ENCODE data around the gene TBC1D22A. TPM values are rescaled to one million over a fixed set of nuclear protein-coding genes. Genes with fewer than 3 reads are reported as not detected.
"Not testable (repeated sequence)": the region's sequence is repeated elsewhere in the genome, so short reads cannot be mapped to it uniquely, and the experiment has no call there.

TBC1D22A gene
- total RNA-seq, 1 experiment from 2014 or later, result 7.2 TPM

DNA sequence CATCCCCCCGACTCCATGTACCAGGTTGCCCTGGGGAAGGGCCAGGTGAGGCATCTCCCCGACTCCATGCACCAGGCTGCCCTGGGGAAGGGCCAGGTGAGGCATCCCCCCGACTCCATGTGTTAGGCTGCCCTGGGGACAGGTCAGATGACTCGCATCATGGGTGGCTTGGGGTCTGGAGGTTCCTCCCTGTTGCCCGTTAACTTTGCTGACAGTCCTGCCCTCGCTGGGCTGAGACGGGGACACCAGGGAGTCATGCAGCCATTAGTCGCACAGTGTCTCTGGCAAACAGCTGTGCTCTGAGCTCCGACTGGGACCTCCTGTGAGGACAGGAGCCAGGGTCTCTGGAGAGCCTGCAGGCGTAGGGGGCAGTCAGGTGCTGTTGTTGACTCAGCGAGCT, 336.1 kb downstream of the TBC1D22A start:
- no peak for DNase-seq (ENCODE audit: low read depth)

DNA sequence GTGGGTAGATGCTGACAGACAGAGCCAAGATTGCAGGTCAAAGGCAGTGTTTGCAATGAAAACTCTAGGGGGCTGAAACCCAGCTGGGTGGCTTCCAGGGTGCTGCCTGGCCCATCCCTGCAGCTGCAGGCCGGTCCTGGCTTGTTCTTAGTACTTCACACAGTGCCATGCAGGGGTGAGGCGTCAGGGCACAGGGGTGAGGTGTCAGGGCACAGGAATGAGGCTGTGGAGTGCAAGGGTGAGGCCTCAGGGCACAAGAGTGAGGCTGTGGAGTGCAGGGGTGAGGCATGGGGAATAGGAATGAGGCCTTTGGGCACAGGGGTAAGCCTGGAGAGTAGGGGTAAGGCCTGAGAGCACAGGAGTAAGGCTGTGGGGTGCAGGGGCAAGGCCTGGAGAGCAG, 337.6 kb downstream of the TBC1D22A start:
- DNase-seq (ENCODE audit: low read depth), result no peak

DNA sequence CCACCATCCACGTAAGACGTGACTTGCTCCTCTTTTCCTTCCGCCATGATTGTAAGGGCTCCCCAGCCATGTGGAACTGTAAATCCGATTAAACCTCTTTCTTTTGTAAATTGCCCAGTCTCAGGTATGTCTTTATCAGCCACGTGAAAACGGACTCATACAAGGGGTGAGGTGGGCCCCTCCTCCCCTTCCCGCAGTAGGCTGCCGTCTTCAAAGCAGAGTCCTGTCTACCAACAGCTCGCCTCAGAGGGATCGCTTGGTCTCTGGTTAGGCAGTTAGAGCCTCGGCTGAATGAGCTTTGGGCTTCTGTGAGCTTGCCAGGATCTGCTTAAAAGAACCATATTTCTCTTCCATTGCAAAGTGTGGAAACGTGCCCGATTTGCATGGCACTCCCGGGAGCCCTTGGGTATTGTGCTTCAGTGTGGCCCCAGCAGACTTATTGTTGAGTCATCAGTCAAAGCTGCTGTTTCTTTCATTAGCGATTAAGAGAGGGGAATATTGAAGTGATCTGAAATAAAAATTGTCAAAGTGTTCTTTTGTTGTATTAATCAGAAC, 338.3 kb downstream of the TBC1D22A start:
- DNase-seq (ENCODE audit: low read depth), result no peak

DNA sequence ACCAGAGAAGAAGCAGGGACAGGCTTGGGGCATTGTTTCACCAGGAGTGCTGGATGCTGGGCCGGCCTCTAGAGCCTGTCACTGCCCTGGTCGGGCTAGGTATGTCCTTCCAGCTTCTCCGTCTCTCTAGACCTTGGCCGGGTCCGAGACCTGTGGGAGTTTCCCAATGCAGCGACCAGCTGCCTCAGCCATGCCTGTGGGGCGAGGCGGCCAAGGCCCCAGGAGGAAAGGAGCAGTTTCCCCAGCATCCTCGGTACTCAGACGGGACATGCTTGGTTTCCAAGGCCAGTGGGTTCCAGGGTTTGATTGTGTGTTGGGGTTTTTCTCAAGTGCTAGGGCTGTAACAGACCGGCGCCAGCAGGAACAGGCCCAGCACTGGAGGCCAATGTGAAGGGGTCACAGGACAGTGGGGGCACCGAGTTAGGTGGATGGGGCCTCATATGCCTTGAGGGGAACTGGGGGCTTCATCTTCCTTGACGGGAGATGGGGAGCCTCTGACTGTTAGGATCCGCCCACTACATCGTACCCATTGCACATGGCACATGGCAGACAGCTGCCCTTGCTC, 339.0 kb downstream of the TBC1D22A start:
- DNase-seq (ENCODE audit: low read depth), result no peak

DNA sequence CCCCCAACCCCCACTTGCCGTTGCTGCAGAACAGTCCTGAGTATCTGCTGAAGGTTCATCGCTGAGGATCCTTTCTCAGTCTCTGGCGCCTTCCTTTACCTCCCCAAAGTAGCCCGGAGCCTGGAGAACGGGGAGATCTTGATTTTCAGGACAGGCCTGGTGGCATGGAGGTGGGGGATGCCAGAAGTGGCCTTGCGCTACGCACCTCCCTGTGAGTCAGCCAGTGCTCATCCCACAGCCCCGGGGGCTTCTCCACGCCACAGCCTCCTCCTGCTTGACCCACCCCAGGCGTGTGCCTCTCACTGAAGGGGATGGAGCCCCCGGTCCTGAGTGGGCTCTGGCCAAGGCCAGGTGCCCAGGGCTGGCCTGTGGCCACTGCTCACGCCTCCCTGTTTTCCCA, 339.6 kb downstream of the TBC1D22A start:
- no peak for DNase-seq (ENCODE audit: low read depth)

DNA sequence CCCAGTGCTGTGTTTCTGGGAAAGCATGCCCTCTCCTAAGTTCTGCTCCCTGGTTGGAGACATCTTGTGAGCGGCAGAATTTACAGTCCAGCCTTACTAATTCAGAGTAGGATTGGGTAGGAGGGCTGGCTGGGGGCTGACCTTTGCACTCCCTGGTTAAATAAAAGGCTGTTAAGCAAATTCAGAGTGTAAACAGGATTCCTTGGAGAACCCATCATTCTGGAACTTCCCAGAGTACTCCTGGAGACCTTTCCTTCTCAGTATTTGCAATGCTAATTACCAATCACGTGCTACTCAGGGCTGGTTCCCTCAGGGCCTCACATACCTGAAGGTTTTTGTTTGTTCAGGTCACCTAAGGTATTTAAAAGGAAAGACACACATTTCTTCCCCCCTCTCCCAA, 340.2 kb downstream of the TBC1D22A start:
- no peak for DNase-seq (ENCODE audit: low read depth)

DNA sequence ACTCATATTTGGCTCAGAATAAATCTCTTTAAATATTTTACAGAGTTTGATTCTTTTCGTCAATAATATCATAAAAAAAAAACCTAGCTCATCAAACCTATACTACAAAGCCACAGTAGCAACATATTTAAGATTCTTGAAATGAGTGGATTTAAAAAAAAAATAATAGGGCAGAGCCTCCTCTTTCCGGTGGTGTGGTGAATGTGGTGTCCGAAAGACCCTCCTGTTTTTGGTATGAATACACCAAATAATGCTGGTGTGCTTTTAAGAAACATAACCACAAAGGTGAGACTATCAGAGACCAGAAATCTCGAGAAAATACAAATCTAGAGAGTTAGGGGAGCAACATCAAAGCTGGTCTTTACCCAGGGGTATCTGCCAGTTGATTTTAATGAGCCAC, 342.6 kb downstream of the TBC1D22A start:
- no peak for DNase-seq (ENCODE audit: low read depth)

DNA sequence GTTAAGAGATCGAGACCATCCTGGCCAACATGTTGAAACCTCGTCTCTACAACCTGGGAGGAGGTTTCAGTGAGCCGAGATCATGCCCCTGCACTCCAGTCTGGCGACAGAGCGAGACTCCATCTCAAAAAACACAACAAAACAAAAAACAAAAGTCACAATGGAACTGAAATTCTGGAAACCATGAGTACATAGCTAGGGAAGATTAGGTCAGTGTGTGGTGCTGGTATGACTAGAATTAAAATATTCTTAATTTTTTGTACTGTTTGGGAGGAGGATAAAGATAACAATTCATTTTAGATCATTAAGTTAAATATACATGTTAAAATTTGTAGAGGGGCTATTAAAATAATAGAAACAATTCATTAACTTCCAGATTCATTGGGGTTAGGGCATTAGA, 344.4 kb downstream of the TBC1D22A start:
- no peak for DNase-seq (ENCODE audit: low read depth)

DNA sequence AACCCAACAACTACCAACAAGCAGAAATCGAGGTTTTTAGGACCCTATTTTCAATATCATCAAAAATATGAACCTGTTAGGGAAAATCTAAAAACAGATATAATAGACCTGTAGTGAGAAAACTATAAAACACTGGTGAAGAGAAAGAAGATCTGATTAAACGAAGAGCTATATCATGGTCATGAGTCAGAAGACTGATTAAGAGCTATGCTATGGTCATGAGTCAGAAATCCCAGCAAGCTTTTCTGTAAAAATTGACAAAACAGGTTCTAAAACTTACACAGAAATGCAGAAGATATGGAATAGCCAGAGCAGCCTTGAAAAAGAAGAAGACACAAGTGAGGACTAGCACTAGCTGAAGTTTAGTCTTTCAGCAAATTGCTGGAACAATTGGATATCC, 345.0 kb downstream of the TBC1D22A start:
- DNase-seq (ENCODE audit: low read depth), result peak; percentile 69

DNA sequence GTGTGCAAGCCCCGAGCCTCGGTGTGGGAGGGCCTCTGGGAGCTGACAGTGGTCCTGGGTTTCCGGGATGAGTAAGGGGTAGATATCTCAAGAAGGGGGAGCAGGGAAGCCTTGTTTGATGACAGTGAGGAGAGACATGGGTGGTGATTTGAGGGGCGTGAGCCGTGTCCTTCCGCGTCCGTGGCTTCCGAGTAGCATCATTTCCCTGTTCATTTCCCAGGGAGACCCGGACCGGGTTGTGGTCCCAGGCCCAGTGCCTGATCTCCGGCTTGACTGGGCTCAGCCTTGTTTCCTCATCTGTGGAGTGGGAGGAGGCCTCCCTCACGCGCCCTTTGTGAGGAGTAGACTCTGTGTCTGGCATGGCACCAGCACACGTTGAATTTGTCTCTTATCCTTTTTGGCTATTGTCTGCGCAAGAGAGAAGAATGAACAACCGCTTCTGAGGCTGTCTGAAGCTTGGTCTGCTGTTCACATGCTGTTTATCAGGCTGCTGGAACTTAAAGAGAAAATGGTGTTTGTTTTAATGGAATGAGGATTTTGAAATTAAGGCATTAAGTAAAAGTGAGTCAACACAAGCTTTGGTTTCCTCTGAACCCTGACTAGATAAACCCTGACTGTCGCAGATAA, 348.5 kb downstream of the TBC1D22A start:
- no peak for DNase-seq (ENCODE audit: low read depth)

DNA sequence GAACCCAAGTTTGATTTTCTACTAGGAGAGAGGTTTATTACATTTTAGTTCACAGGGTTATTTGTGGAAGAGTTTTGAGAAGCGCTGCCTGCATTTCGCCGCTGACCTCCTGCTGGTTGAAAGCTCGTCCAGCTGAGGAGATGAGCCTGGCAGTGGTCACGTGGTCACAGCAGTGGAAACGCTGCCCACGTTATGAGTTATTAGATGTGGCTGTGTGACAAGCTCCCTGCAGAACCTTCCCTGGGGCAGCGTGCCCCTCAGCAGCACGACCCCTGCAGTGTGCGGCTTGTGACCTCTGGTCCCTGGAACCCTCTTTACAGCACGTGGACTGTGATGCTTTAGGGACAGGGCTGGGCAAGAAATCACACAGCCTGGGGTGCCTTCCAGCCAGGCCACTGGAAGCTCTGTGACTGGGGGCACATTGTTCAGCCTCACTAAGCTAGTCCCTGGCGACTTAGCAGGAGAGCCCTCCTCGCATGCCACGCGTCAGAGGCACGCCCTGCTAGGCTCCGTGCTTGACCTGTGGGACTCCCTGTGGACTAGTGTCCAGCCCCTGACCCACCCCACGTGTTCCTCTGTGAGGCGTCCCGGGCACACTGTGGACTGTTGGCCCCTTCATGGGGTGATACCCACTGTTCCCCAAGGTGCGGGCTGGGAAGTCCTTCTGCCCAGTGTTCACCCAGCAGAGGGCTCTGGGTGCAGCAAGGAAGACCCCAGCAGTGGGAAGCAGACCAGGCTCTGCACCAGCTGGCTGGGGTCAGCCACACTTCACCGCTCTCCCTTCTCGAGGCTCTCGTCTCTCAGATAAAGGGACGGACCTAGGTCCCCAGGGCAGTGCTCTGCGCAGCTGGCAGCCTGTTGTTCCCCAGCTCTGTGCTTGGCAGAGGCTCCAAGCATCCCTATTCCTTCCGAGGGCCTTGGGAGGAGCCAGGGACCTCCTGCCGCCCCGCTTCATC, 349.5 kb downstream of the TBC1D22A start:
- DNase-seq (ENCODE audit: low read depth), result no peak

DNA sequence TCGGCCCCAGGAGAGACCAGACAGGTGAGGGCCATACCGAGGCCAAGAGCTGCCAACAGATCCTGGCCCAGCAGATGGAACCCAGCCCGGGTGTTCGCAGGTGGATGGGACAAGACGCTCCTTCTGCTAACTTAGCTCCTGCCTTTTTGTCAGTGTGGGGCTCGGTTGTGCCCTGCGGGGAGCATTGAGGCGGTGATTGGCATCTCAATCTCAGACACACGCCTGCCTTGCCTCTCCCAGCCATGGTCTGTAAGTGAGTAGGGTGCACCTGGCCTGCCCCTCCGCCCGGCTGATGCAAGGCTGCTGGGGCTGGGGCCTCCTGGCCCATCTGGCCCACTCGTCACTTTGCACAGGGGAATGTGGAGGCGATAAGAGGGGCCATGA, 350.1 kb downstream of the TBC1D22A start:
- no peak for DNase-seq (ENCODE audit: low read depth)

DNA sequence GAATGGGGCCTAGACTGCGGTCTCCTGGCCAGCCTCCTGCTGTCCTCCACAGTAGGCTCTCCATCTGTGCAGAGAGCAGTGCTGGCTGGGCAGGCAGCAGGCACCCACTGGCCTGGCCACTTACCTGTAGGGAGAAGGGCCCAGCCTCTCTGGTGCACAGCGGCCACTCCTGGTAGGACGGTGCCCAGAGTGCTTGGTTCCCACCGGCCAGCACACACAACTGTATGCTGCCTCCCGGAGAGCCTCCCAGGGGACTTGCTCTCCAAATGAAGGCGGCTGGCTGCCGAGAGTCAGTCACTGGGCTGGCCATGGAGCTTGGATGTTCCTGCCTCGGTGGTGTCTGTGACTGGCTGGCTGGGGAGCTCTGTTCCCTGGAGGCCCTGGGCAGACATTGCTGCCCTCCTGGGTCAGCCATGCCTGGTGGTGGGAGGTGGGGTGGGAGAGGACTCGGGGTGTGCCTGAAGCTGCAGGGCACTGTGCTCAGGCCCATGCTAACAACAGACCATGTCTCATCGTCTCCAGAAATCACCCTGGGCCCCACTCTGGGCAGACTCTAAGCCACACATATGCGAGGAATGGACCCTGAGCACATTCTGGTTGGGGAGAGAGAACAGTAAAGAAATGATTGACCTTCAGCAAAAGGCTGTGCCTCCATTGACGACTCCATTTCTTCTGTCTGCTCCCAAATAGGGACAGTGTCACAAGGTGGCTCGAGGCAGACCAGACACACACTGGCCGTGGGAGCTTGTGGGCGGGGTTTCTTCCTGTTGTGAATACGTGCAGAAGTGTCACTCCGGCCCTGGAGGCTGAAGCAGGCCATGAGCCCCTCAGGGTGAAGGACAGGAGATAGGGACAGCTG, 350.8 kb downstream of the TBC1D22A start:
- no peak for DNase-seq (ENCODE audit: low read depth)

DNA sequence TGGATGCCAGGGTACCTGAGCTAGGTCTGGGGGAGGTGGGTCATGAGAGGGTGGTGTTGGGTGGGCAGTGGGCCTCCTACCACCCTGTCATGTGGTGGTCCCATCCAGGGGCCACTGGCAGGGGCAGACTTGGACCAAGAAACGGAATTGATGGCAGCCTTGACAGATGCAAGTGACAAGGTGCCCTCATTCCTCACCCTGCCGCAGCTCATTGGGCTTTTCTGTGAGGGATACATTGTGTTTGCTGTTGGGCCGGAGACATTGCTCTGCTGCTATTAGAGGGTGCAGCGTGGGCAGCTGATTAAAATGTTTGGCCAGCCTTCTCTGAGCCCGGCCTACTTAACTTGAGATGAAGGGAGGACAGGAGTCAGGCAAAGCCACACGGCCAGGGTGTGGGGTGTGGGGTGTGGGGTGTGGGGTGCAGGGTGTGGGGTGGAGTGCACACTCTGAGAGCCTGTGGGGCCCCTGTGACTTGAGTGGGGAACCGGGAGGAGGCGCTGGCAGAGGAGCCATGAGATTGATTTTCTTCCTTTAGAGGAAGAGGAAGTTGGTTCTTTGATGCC, 351.5 kb downstream of the TBC1D22A start:
- no peak for DNase-seq (ENCODE audit: low read depth)

DNA sequence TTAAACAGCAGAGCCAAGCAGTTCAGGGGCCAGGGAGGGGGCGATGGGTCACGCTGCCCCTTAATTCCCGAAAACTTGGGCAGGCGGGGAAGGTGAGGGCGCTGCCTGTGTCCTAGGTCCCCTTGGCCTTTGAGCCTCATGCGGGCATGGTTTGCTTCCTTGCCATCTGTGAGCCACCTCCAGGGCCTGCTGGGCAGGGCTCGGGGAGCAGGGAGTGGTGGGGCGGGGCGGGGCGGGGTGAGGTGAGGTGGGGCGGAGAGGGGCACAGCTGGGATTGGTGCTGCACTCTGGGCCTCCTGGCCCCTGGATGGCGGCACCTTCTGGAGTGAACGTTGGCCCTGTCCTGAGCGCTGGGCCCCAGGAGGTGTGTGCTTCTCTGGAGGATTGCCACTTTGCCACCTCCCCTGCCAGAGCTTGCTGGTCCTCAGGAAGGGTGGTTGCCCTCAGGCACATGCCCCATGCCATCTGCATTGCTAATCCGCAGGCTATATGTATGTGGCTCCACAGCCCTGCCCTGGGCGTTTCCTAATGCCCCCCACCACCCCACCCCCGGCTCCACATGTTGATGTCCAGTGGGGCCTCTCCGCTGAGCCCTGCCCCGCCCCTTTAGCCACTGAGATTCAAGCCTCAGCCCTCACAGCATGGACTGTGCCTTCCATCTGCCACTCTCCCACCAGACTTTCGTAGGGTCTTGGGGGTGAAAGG, 352.5 kb downstream of the TBC1D22A start:
- DNase-seq (ENCODE audit: low read depth), result no peak

DNA sequence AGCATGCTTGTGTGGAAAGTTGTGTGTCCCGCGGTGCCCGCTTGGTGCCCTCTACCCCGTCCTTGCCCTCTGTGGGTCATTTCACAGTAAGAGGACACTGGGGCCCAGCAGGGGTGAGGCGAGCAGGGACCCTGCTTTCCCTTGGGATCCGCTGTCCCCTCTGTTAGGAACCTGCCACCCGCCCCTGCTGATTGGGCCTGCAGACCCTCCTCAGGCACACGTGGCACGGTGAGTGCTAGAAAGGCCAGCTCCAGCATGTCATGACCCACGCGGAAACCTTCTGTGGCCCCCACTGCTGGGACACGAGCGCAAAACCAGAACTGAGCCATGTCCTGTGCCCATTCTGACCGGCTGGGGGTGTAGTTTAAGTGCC, 353.1 kb downstream of the TBC1D22A start:
- no peak for DNase-seq (ENCODE audit: low read depth)

DNA sequence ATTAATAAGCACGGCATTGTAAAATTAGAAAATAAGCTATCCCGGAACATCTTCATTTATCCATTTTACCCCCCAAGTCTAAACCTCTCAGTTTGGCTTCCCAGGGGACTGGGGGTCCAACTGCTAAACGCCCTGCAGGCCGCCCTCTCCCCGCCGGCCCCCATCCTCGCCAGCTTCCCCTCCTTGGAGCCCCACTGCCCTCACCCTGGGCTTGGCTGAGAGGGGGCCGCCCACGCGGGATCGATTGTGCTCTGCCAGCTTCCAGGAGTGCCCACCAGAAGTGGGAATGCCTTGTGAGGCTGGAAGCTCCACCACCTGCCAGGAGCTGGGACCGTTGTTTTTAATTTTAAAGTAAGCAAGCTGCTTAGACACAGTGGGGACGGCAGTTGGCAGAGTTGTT, 353.5 kb downstream of the TBC1D22A start:
- DNase-seq (ENCODE audit: low read depth), result no peak

DNA sequence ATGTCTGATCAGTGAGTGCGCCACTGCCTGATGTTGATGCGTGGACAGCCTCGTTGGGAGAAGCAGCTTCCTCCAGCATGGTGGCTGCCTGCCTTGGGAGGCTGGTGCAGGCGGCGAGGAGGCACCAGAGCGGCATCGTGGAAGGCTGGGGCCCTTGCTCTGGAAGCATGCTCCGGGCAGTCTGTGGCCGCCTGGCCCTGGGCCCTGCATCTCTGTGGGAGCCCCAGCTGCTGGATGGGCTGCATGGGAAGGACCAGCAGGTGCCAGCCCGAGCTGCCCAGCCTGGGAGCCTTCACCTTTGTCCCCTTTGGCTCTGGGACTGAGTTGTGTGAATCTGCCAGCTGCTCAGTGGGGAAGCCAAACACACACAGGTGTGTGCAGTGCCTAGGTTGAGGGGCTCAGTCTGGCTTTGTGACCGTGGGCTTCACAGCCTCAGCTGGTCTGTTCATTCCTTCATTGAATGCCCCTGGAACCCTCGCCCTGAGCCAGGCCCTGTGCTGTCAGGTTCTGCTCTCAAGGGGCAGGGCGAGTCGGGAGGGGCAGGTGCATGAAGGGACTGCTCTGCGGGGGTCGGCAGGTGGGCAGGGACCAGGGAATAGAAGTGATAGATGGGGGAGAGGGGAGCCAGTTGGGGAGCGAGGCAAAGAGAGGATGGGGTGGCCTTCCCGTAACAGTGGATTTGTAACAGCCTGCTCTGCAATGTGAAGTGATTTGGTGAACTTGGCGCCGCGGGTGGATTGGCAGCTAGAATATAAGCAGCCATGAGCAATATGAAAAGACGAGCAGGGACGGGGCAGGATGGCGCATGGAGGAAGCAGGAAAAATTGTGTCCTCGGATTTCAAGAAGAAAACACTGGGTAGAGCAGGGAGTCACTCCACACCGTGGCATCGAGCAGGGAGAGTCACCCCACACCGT, 354.2 kb downstream of the TBC1D22A start:
- no peak for DNase-seq (ENCODE audit: low read depth)

DNA sequence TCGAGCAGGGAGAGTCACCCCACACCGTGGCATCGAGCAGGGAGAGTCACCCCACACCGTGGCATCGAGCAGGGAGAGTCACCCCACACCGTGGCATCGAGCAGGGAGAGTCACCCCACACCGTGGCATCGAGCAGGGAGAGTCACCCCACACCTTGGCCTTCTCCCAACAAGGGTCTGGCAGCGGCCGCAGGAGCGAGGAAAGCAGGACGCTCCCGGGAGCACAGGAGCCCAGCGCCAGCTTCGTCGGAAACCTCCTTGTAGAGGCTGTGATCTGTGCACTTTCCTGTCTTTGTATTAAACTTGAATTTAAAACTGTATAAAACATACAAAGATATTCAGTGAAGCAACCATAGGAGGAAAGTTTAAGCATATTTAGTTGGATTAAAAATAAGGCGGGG, 355.0 kb downstream of the TBC1D22A start:
- DNase-seq (ENCODE audit: low read depth), result not testable (repeated sequence)

DNA sequence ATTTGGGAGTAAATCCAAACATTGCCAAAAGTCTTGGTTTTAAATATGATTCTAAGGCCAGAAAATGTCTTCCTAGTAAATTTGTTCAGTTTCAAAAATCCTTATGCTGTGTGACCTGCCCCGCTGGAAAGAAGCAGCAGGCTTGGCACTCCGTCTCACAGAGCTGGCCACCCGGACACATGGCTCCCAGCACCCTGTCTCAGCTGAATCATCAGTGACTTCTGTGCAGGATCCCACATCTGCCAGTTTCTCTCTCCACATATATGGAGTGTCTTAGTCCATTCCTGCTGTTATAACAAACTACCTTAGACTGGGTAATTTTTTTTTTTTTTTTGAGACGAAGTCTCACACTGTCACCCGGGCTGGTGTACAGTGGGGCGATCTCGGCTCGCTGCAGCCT, 356.7 kb downstream of the TBC1D22A start:
- DNase-seq (ENCODE audit: low read depth), result no peak

All from RPMI7951 (cell line).